Measurements from ENCODE around the gene NSDHL.

DNA sequence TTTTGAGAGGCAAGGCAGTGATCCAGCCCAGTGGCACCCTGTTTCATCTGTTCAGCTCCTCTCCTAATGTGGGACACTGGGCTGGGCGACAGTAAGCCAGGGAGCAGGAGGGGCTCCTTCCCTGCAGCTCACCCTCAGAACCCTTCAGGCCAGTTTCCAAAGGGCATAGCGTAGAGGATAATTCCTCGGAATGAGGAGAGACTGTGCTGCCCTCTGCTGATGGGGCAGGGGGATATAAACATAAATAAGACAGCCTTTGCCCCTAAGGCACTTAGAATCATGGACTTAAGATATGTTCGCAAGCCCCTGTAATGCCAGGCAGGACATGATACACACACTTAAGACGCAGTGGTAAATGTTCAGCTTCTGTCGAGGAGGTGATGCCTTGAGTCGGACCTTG is 39.1 kb downstream of the NSDHL start:
- TF ChIP-seq POLR2A (IDR thresholded peaks at IDR 0.05), result no peak
- TF ChIP-seq, protein P1, sequence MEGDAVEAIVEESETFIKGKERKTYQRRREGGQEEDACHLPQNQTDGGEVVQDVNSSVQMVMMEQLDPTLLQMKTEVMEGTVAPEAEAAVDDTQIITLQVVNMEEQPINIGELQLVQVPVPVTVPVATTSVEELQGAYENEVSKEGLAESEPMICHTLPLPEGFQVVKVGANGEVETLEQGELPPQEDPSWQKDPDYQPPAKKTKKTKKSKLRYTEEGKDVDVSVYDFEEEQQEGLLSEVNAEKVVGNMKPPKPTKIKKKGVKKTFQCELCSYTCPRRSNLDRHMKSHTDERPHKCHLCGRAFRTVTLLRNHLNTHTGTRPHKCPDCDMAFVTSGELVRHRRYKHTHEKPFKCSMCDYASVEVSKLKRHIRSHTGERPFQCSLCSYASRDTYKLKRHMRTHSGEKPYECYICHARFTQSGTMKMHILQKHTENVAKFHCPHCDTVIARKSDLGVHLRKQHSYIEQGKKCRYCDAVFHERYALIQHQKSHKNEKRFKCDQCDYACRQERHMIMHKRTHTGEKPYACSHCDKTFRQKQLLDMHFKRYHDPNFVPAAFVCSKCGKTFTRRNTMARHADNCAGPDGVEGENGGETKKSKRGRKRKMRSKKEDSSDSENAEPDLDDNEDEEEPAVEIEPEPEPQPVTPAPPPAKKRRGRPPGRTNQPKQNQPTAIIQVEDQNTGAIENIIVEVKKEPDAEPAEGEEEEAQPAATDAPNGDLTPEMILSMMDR (IDR thresholded peaks at IDR 0.05), result no peak
